Neuron (in vitro differentiated cells): Measurements from ENCODE around the gene SLC1A2.

Source experiments
- H2AFZ ChIP-seq: one replicate; pipeline ENCODE4 v1.6.1; 2013; ENCODE audit warnings: low read depth, mild to moderate bottlenecking, inconsistent platforms, low read length, moderate library complexity
- H3K27me3 ChIP-seq: one replicate; pipeline ENCODE4 v1.6.1; 2013; ENCODE audit warnings: low read length; ENCODE audit not compliant: insufficient read depth
- H3K36me3 ChIP-seq: one replicate; pipeline ENCODE4 v1.6.1; 2013; ENCODE audit warnings: low read length; ENCODE audit not compliant: insufficient read depth
- H3K4me1 ChIP-seq: one replicate; pipeline ENCODE4 v1.6.1; 2013; ENCODE audit warnings: low read length; ENCODE audit not compliant: insufficient read depth
- H3K4me3 ChIP-seq: 2 replicates; pipeline ENCODE4 v1.5.1; 2013; ENCODE audit warnings: mild to moderate bottlenecking, low read length, moderate library complexity
- H3K9me3 ChIP-seq: one replicate; pipeline ENCODE4 v1.6.1; 2013; ENCODE audit warnings: low read length

Gene SLC1A2

DNA sequence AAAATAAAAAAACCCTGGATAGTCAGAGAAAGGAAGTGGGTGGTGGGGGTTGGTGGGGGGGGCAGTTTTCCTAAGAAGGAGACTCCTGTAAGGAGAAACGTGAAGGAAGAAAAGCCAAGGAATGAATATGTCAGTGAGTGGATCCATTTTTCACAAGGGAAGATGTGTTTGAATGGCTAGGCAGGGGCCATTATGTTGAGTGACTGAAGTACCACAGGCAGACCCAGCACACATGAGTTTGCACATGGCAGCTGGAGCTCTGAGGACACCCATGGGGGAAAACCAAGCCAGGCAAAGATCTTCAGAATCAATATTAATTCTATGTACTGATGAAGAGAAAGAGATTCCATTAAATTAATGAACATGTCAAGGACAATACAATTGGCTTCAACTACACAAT, 212.7 kb downstream of the SLC1A2 start:
- Histone ChIP-seq H3K9me3 (no peaks in the 10 kb centered on the region), H3K36me3 (no peaks in the 10 kb centered on the region)

DNA sequence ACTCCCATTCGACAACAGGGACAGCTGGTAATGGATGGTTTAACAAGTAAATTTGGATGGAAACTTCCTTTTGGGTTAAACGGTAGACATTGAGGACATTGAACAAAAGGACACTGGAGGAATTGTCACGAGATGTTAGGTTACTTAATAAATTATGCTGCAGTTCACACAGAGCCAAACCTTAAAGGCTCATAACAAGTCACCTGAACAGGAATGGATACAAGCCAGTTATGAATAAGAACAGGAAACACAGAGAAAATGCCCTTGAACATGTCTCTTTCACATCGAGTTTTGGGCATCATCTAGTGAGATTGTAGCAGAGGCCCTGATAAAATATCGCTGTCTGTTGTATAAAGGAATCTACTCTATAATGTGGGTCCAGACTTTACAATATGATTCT, 214.7 kb downstream of the SLC1A2 start:
- Histone ChIP-seq H3K36me3 (no peaks in the 10 kb centered on the region), H3K4me1 (peaks cover 8% of the 10 kb centered on the region), H3K27me3 (no peaks in the 10 kb centered on the region), H3K4me3 (no peak overlapping the region), H3K9me3 (no peaks in the 10 kb centered on the region), H2AFZ (no peak overlapping the region)

More for the DNA sequence above, 212.7 kb downstream of the SLC1A2 start:
- Histone ChIP-seq H3K27me3 (no peaks in the 10 kb centered on the region), H3K4me3 (no peak overlapping the region), H2AFZ (no peak overlapping the region), H3K4me1 (peaks cover 8% of the 10 kb centered on the region)
